HG03066 (cell line): ENCODE data around the gene CNRIP1.
"Not testable (repeated sequence)": the region's sequence is repeated elsewhere in the genome, so short reads cannot be mapped to it uniquely, and the experiment has no call there.

Source experiments
- ATAC-seq: cut with Tn5 transposase; IDR thresholded peaks from one replicate; pipeline ENCODE4 v1.9.1; 2021; ENCODE audit warnings: low read depth; ENCODE audit not compliant: unreplicated experiment

CNRIP1 gene, protein sequence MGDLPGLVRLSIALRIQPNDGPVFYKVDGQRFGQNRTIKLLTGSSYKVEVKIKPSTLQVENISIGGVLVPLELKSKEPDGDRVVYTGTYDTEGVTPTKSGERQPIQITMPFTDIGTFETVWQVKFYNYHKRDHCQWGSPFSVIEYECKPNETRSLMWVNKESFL

DNA sequence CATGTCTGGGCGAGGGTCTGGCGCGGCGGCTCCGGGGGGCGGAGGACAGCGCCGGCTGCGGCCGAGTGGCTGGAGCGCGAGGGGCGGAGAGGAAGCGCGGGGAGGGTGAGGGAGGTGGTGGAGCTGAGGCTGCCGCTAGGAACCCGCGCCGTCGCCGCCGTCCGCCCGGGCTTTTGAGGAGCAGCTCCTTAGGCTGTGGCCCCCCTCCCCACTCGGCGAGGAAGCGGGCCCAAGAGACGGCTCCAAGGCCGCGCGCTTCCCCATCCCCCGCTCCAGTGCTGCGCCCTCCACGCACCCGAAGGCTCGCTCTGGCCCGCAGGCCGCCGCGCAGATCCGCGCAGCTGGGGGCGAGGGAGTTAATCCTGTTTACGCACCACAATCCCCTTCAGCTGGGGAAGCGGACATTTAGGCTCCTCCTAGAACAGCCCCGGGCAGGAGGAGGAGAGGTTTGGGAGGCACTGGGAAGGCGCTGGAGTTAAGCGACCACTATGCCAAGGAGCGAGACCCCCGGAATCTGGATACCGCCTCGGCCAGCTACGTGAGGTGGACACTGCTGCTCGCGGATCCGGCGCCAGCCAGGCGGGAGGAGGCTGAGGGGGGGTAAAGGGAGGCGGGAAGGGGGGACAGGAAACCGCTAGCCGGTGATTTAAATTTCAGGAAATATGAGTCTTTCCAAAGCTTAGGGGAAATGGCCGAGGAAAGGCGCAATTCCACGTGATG is at the start of gene CNRIP1:
Gene CNRIP1, minus strand, starts transcription at position 552 of the 720 bp plus-strand sequence. Its CDS starts 549 bp downstream, at position 3.
- ATAC-seq, result no peak

DNA sequence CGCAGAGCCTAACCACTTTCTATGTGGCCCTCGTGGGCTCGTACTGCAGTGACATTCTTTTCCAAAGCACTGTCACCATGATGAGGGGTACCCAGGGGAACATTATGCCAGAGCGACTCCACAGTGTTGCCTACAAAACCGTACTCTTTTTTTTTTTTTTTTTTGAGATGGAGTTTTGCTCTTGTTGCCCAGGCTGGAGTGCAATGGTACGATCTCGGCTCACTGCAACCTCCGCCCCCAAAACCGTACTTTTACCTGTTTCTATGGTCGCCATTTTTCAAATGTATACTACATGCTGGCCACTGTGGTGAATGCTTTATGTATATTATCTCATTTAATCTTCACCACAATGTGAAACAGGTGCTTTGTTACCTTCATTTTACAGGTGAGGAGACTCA is 49.6 kb upstream of the CNRIP1 start:
- ATAC-seq, result no peak

DNA sequence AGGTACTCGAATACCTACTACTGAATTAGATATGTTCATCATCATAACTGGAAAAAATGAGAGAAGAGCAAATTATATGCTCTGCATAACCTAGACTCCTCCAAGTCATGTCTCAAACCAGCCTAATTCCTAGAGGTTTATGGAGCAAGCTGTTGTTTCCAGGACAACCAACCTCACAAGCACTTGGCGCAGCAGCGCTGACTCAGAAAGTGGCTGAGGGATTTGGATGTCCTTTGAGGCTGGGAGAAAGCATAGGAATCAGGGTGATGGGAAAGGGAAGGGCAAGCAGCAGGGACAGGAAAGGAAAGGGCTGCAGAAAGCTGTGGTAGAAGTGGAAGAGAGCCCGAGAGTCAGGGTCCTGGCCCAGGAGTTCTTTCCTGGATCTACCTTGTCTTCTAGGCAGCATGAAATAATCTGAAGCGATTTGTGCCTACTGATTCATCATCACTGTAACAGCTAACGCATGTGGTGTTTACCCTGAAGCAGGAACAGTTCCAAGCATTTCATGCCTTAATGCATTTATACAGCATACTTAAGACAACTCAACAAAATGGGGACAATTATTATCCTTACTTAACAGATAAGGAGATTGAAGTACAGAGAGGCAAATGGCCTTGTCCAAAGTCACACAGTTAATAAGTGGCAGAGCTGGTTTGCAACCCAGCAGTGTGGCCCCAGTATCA is 49.0 kb upstream of the CNRIP1 start:
- no peak for ATAC-seq

DNA sequence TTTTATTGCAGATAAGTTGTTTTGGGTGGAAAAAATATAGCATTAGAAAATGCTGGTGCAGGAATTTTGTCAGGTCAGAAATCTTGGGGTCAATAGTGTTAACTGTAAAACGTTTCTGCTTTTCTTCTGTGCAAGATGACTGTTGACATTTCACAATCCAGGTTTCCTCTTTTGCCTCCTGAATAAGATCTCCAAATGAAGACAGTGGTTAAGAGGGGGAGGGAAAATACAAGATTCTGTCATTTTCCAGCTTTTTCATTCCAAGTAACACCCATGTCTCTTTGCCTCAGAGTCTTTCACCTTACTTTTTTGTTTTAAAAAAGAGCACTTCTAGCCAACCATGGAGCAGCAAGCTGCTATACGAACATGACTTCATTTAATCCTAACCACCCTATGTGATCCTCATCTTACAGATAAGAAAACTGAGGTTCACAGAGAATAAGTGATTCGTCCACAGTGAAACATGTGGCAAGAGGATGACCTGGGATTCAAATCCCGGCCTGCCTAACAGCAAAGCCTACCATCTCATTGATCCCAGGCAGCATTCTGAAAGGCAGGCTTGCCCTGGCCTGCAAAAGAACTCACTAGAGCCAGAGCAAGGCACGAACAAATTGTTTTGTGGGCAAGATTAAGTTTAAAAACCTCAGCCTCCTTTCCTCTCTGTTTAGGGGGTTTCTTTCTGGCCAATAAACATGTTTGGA is 48.4 kb upstream of the CNRIP1 start:
- no peak for ATAC-seq

DNA sequence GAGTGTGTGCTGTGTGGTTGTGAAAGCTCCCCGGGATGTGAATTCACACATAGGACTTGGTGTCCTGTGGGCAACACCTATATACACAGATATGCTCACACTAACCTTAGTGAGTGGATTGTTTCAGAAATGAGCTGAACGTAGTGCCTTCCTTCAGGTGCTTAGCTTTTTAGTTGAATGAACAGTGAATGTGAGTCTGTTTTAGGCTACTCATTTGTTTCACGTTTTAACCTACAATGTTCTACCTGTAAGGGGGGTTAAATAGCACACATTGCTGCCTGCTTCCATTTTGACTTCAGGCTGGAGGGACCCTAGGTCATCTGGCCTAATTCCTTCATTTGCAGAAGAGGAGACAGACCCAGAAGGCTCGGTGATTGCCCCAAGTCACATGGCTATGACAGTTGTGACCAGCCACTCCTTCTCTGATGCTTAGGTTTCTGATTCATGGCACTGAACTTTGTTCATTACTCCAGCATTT is 46.4 kb upstream of the CNRIP1 start:
- ATAC-seq, result peak; percentile 38

DNA sequence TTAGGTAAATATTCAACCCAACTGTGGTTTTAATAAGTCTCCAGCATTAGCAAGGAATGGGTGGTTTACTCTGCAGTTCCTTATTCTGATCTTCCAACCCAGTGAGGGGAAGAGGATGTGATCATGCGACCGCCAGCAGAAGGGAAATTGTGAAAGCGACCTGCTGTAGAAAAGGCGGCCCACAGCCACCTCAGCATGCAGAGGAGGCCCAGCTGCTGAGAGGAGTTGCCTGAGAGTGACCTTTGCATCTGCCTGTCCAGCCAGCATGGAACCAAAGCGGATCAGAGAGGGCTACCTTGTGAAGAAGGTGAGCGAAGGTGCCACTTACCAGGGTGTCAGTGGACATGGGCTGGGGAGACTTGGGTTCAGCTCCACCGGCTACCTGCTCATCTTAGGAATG is 45.3 kb upstream of the CNRIP1 start, which contains the start of gene PLEK:
Gene PLEK, plus strand, starts transcription at position 196 of the 400 bp plus-strand sequence. Its CDS starts 70 bp downstream, at position 266.
- ATAC-seq, result peak; percentile 68

DNA sequence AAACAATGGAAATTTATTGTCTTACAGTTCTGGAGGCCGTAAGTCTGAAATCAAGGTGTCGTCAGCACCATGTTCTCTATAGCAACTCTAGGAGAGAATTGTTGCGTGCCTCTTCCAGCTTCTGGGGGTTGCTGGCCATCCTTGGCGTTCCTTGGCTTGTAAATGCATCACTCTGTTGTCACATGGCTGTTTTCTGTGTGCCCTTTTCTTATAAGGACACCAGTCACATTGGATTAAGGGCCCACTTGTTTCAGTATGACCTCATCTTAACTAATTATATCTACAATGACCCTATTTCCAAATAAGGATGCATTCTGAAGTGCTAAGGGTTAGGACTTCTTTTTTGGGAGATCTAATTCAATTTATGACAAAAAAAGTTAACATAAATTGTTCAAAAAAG is 44.0 kb upstream of the CNRIP1 start:
- ATAC-seq, result no peak

DNA sequence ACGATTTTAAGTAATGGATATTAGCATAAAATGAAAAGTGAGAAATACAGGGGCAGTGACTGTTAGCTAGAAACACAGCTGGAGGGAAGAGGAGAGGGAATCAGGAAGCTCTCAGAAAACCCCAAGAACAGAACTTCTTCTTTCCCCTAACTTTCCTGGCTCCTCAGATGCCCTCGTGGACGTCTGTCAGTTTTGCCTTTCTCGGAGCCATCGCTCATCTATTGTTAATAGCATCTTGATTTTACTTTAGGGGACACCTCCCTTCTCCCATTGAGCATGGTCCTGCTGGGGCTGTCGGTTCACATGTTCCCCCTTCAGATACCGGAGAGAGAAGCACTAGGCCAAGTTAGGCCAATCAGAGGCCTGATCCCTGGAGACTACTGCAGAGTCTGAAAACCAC is 43.0 kb upstream of the CNRIP1 start:
- ATAC-seq, result no peak

DNA sequence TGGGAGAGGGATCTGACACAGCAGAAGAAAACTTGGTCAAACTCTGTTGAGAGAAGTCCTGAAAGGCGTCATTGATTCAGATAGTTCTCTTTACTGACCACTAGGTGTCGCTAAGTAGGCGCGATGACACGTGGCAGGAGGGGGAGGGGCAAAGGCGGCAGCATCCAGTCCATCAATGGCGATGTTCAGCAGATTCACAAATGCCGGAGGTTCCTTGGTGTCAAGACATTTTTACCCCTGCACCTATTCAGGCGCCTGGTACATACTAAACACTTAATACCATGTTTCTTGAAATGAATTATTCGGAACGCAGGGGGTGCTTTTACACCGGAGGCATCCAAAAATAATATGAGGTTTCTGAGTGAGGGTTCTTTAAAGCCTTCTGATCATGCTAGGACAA is 42.3 kb upstream of the CNRIP1 start:
- ATAC-seq, result peak; percentile 41

DNA sequence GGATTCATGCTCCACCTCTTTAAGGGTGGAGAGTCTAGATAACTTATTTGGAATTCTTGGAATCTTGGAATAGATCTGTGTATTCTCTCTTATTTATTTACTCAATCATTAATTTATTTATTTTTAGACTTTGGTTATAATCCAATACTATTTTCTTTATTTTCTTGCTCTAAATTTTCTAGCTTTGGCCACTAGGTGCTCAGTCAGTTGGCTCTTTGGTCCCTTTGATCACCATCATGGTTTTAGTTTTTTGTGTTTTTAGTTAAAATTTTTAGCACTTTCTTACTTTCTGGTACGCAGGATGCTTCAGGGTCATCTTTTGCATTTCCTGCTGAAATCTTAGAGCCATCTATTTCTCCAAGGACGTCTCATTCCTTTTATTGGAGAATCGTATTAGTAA is 40.1 kb upstream of the CNRIP1 start:
- ATAC-seq, result no peak

DNA sequence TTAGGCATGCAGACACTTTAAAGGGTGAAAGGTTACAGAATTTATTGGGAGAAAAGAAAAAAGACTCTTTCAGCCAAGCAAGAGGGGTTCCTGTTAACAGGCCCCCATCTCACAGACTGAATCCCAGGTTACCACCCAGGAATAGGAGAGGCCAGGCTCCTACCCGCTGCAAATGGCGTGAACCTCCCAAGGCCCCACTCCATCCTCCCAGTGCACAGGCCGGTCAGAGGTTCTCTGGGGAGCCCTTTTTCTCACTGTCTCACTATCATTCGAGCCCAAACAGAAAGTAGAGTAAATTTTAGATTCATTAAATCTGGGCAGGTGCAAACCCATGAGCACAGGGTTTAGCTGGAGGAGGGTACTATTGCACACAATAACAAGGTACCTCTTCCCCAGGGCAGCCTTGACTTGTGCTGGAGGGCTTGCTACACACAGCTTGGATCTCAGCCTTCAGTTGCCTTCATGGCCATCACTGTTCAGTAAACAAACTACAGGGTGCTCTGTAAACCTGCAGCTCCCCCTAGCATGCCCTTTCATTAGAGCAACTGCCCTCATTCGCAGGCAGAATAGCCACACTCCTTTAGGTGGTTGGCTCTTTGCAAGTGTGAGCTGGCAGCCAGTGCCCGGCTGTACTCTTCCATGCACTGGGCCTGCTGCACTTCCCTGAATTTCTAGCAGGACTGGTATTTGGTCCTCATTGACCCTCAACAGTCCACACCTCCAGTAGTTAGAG is 38.0 kb upstream of the CNRIP1 start:
- ATAC-seq, result no peak

DNA sequence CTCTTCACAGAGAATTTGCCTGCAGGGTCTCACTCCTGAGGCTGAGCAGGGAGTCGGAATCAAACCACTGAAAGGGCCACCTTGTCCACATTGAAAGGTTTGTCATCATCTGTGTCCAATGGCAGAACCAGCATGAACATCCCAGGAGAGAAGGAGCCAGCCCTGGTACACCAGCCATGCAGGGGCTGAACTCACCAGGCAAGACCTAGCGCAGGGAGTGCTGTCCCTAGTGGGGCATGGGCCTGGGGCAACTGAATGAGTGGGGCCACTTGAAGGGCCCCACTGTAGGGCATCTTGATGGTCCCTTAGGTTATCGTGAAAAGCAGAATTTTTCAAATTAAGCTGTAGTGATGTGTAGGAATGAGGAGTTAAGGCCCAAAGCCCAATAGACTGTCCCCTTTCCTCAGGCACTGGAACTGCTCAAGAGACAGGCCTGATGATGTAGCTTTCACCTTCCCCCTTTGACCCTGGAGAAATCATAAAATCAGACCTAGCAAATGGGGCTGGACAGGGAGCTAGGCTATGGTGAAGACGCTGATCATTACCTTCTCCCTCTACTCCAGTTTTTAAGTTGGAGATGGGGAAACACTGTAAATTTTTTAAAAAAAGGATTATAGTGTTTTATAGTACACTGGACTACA is 37.0 kb upstream of the CNRIP1 start:
- ATAC-seq, result no peak

DNA sequence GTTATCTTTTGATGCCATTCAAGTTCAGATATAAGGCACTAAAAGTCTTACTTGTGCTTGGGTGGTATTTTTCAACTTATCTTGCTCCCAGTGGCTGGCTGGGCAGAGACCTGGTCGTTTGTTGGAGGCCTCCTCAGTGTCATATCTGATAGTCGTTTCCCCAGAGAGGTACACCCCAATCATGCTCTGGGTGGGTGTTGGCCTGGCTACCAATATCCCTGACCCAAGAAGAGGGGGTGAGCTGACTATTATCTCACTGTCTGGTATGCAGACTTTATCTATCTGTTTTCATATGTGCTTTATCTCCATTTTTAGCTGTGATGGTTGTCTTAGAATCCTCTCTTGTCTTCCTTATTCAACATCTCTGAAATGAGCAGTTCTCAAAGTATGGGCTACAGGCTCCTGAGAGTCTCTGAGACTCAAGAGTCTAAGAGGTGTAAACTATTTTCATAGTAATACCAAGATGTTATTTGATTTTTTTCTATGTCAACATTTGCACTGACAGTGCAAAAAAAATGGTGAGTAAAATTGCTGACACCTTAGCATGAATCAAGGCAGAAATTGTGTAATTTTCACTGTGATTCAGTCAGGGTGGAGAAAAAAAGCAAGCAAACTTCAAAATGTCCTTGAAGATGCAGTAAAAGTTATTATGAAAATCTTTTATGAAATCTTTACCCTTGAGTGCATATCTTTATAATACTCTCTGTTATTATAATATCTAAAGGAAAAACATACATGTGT is 33.1 kb upstream of the CNRIP1 start:
- no peak for ATAC-seq

DNA sequence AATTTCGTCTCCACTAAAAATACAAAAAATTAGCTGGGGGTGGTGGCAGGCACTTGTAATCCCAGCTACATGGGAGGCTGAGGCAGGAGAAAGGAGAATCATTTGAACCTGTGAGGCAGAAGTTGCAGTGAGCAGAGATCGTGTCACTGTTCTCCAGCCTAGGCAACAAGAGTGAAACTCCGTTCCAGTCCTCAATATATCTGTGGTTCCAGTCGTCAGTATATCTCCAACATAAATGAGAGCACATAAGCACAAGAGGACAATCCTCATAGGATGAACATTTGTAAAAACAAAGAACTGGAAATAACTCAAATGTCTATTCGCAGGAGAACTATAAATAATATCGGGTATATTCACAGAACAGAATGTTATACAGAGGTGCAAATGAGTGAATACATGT is 32.2 kb upstream of the CNRIP1 start:
- ATAC-seq, result no peak

DNA sequence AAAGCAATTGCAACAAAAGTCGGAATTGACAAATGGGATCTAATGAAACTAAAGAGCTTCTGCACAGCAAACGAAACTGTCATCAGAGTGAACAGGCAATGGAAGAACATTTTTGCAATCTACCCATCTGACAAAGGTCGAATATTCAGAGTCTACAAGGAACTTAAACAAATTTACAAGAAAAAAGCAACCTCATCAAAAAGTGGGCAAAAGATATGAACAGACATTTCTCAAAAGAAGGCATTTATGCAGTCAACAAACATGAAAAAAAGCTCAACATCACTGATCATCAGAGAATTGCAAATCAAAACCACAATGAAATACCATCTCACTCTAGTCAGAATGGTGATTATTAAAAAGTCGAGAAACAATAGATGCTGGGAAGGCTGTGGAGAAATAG is 29.3 kb upstream of the CNRIP1 start:
- ATAC-seq, result not testable (repeated sequence)

DNA sequence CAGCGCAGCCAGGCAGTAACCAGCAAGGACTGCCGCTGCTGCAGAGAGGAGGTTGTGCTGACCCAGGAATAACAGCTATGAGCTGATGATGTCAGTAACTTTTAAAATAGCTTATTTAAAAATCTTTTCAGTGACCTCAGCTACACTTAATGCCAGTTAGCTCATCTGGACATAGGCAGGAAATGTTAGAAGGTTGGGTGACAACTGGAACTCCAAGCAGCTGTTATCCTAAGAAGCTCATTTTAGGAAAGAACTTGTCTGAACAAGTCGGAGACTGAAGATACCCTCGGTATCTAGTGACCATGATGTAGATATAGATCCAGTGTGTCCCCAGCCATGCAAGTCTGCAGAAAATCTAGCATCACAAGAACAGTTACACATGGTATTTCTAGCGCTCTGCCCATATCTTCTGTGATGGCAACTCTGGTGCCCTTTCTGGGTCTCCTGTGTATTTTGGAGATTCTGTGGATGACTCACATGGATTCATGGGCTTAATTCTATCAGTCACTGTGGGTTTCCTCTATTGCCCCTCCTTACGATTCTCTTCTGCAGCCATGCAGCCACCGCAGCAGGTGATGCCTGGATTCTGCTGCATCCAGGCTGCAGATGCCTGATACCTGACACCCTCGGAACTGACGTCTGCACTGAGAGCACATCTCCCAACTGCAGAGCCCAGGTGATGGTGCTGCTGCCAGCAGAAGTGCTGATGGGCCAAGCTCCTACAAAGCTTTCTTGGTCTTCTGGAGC is 25.6 kb upstream of the CNRIP1 start:
- ATAC-seq, result no peak

DNA sequence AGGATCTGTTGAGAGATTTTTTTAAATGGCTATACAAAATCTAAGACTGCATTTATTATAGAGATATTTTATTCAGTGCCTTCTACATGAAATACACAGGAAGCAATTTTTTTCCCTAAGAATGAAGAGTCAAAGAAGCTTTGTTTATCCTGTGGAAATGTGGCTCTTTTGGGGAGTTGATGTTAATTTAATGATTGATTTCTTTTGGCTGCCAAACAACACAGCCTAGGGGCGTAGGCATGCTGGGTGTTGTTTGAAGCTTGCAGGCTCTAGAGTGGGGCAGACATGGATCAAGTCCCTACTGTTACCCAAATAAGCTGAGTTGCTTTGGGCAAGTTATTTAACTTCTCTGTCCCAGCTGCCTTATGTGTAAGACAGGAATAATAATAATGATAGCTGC is 24.3 kb upstream of the CNRIP1 start:
- no peak for ATAC-seq

DNA sequence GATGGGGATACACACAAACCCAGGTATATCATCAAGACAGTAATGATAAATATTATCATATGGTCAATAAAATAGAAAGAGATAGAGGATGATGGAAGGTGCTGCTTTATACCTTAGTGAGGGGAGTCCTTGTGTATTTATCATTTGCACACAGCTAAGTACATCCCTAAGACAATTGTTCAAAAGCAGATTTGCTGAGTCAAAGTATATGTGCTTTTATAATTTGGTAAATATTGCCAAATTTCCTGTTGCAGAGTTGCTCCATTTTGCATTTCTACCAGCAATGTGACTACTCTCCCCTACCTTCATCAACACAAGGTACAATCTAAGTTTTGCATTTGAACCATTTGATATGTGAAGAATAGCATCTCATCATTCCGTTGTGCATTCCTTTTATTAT is 22.7 kb upstream of the CNRIP1 start:
- no peak for ATAC-seq

DNA sequence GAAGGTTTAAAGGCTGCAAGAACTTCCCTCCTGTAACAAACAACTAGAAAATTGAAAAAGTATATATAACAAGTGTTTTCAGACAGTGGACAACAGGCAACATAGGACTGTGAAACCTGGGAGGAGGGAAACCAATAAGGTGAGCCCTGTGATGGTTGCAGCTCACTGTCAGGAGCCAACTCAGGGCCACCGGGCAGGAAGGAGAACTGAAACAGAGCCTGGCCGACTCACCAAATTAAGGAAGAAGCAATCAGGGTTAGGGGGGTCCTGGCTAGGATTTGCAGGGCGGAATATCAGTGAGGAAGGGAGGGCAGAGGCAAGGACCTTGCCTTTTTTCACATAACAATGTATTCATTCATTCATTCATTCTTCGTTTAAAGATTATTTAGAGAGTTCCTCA is 21.8 kb upstream of the CNRIP1 start:
- ATAC-seq, result no peak
